GM19452 (cell line): ENCODE data around the gene XDH.

Experiments used
- ATAC-seq: cut with Tn5 transposase; IDR thresholded peaks from one replicate; pipeline ENCODE4 v1.9.1; 2021; ENCODE audit not compliant: unreplicated experiment

XDH gene

DNA sequence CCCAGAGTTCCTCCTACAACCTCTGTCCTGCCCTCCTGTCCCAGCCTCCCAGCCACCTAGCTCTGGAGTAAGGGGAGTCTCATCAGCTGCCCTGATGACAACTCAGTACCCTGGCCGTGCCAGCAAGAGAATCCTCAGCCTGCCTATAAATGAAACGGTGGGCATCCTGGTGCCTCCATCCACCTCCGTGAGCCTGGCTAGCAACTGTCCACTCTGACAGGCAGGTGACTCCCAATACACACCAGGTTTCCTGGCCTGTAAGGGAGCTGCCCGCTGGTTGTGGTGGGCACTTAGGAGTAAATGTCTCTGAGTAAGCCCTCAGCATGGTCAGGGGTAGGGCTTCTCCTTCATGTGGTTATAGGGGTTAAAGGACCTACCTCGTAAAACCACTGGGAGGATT, 81.5 kb downstream of the XDH start:
- ATAC-seq: no peak

DNA sequence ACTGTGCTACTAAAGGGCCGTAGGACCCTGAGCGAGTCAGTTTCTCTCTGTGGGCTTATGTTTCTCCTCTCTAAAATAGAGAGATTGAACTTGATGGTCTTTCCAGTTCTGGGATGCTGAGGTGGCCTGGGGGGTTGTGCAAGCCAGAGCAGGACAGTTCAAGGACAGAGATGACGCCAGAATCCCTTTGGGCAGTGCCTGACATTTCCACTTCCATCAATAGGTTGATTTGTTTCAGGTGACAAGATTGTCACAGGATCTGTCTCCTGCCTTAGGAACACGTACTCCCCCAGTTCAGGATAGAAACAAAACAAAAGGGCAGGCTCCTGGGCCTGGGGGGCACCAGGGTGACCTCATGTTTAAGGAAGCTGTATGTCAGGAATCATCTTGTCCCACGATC, 82.0 kb downstream of the XDH start:
- no peak for ATAC-seq

DNA sequence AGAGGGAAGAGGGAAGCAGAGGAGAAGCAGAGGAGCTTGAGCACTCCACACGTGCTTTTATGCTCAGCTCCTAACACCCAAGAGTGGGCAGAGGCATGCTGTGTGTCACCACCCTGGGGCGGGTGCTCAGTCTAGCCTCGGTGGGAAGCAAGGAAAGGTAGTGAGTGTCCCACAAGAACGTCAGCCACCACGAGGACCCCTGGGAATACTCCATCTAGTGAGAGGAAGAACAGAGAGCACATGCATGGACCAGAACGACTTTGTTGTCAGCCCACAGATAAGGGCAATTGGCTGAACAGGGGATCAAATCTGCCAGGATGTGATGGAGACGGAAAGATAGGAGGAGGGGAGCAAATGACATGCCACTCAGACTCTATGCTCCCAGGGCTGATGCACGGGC, 83.4 kb downstream of the XDH start:
- ATAC-seq: no peak

GRCh38 chr2:31329081-31329625, 85.4 kb downstream of the XDH start:
- ATAC-seq: no peak

DNA sequence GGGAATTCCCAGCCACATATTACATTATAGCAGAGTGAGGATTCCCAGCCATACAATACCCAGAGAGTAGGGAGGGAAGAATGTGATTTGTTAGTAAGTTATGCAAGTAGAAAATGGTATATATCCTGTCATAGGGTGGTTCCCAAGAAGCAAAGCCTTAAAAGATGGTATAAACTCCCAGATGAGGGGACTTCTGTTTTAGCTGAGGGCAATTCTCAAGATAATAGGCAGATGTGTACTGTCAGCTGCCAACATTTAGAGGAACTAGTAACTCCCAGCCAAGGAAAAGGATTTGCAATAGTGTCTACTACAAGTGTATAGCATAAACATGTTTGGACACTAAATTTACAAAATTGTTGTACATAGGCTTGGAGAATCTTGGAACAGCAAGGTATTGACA, 86.5 kb downstream of the XDH start:
- no peak for ATAC-seq

DNA sequence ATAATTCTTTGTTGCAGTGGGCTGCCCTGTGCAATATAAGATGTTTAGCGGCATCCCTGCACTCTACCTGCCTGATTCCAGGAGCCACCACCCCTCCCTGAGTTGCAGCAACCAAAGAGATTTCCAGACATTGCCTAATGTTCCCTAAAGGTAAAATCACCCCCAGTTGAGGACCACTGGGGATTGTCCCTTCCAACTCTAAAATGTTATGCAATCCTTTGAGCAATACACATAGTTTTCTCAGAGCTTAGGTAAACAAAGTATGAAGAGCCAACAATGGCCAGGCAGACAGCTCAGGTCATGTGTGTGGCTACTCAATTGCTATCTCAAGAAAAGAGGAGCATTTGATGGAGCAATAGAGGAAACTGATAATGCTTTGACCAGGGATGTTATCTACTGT, 87.0 kb downstream of the XDH start:
- no peak for ATAC-seq

- ATAC-seq: peak; percentile 65
Observed at GRCh38 chr2:31324016-31324633, 90.4 kb downstream of the XDH start.

GRCh38 chr2:31322371-31322770, 92.2 kb downstream of the XDH start:
- no peak for ATAC-seq

DNA sequence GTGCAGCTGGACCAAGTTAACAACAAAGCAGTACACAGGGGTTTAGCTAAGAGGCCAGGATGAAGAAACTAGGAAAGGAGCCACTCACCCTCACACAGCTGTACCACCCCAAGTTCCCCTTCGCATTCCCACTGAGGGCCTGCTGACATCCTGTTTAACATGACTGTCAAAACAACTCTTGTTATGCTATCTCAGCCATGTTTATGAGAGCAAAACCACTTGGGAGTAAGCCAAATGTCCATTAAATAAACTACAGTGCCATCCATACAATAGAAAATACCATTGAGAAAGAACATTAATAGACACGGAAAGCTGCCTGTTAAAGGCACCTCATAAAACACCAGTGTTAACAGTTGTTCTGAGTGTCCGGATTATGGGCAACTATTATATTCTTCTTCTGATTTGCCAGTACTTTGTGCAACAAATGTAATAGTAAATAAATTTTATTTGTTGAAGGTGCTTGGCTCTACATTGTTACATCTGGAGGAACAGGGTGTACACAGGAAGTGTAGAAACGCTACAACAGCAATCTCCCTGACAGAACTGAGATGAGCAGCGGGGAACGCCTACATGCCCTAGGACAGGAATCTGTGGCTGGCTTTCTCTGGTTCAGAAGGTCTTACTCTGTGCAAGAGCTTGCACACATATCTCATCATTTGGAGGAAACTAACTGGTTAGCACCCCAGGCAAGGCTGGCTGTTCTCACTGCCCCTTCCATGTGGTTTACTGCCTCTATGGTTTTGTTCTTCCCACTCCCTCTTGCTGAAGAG, 95.0 kb downstream of the XDH start:
- ATAC-seq: no peak

DNA sequence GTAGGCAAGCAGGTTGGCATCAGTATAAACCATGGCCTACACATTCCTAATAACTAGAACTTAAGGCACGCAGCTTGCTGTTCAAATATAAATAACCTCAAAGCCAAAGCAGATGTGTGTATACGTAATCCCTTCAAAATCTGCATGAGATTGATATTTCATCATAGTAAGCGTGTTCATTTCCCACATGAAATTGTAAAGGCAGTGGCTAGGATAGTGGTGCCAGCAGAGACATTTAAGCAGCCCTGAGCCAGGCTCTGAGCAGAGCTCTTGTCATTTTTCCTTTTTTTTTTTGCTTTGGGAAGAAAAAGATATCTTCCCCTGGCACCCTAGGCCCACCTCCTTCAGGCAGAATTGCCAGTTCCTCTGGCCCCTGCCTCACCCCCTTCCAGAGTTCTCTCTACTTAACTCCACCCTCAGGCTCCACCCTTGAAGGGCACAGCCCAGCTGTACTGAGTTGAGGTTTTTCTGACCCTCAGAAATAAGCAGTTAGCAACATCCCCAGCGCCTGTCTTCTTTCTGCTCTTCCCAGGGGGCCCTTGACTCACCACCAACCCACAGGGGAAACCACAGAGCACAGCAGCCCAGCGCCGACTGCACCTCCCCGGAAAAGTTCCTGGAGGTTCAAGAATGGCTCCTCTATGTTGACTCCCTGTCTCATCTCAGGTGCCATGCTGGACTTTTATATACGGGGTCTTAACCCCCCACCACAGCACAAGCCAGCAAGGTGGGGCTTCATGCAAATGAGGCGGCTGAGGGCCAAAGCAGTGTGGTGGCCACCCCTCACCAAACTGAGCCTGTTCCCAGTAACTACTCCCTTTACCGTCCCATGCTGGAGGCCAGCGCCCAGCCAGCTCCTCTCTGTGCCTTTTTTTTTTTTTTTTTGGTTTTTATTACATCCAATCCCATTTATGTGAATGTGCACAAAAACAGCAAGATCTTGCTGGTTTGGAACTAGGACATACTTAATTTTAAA, 95.9 kb downstream of the XDH start:
- ATAC-seq: peak; percentile 67

- ATAC-seq: no peak
Observed at GRCh38 chr2:31317396-31317795, 97.1 kb downstream of the XDH start.

DNA sequence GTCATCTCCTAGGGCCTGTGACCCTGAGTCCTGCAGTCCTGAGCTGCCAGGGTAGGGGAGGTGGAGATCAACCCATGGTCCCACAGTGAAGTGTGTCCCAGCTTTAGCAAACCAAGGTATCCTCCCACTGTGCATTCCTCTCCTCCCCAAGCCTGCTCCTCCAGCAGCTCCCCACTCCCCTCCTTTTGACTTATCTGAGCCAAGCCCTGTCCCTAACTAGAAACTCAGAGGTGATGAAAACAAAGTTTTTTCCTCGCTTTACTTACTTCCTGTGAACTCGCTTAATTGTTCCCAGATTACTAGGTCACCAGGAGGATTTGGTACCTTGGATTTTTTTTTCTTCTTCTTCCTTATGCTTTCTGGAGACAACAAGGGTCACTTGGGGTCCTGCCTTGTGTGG, 99.8 kb downstream of the XDH start:
- no peak for ATAC-seq

- ATAC-seq: no peak
Observed at GRCh38 chr2:31312898-31313297, 101.6 kb downstream of the XDH start.

DNA sequence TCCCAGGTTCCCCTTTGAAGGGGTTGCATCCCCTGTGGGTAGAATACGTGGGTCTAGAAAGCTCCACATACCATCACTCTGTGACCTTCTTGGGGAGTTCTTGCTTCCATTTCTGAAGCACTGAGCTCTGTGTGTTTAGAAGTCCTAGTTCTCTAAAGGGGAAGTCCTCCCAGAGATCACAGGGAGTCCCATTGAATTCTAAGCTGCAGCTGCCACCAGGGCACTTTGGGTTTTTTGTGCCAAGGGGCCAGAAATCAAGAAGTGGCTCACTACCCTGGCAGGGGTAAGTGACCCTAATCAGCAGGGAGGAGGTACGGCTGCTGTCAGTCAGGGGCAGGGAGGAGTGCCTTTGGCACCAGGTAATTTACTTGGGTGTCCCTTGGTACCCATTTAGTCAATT, 109.7 kb downstream of the XDH start:
- no peak for ATAC-seq

GRCh38 chr2:31302940-31303563, 111.5 kb downstream of the XDH start:
- no peak for ATAC-seq

GRCh38 chr2:31300309-31300708, 114.2 kb downstream of the XDH start:
- no peak for ATAC-seq

DNA sequence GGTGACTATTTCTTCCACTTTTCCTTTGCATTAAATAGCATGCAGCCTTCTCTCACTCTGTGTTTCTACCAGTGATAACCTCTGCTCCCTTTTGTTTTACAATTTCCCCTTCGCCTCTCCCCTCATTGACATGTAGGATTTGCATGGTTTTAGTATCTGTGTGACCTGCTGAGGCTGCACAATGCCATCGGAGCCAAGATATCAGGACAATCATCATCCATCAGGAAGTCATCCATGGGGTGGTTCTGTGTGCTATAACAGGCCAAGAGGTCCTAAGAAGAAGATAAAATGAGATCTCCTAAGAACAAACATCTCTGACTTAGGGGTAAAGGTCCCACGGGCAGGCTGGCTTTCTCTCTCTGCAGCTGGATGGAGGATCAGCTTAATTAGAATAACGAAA, 115.0 kb downstream of the XDH start:
- ATAC-seq: no peak

GRCh38 chr2:31297751-31298150, 116.8 kb downstream of the XDH start:
- no peak for ATAC-seq

GRCh38 chr2:31296641-31297287, 117.8 kb downstream of the XDH start:
- ATAC-seq: no peak

DNA sequence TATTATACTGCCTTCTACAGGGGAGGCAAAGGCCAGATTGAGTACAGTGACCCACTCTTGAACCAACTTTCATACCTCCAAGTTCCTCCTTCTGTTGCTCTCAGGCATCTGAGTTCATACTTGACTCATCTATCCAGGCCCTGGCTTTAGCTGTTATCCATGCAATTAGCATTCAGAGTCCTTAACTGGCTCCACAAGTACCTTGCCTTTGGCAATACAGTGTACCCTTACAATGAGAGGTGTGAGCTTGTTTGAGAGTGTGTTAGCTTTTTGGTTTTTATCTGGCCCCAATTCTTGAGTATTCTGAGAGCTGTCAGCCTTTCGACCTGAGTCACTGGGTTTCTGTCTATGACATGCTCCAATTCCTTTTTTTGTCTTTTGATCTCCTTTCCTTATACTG, 120.3 kb downstream of the XDH start:
- ATAC-seq: no peak
